Activated CD8-positive, alpha-beta memory T cell treated with anti-CD3 and anti-CD28 coated beads, Interleukin-2, amount 10 ng/mL, durations not matched to agents 7 days and 5 days (primary cell): Measurements from ENCODE around the gene IDUA. TPM values are rescaled to one million over a fixed set of nuclear protein-coding genes. Genes with fewer than 3 reads are reported as not detected.
A peak's percentile ranks its signal among the peaks of the same experiment; 100 is the strongest.
"Not testable (repeated sequence)": the region's sequence is repeated elsewhere in the genome, so short reads cannot be mapped to it uniquely, and the experiment has no call there.

Experiments
- ATAC-seq: fragments of 150-1000 bp; cut with Tn5 transposase; one replicate; pipeline ENCODE4 v1.10.0; 2021; ENCODE audit warnings: moderate library complexity
- CTCF ChIA-PET: fragments of 350-600 bp; sonication (Branson Sonifier 250); formaldehyde crosslinking; loops from one replicate; lab custom pipeline; 2021; ENCODE audit warnings: antibody characterized with exemption; lab: Charles Lee
- DNase-seq: peaks from one replicate; pipeline ENCODE4 v3.0.0-alpha.2; 2020
- H3K27ac Mint-ChIP-seq: one replicate; pipeline ENCODE4 v1.8.0; 2021; ENCODE audit warnings: mild to moderate bottlenecking, mixed read lengths
- H3K27me3 Mint-ChIP-seq: one replicate; pipeline ENCODE4 v1.8.0; 2021; ENCODE audit warnings: mixed read lengths
- H3K36me3 Mint-ChIP-seq: one replicate; pipeline ENCODE4 v1.8.0; 2021; ENCODE audit warnings: mild to moderate bottlenecking, mixed read lengths
- H3K4me1 Mint-ChIP-seq: one replicate; pipeline ENCODE4 v1.8.0; 2021; ENCODE audit warnings: mixed read lengths
- H3K4me3 Mint-ChIP-seq: one replicate; pipeline ENCODE4 v1.8.0; 2021; ENCODE audit warnings: mild to moderate bottlenecking, moderate library complexity, mixed read lengths
- H3K9me3 Mint-ChIP-seq: one replicate; pipeline ENCODE4 v1.8.0; 2022; ENCODE audit warnings: low read depth, mixed read lengths
- total RNA-seq, 2 experiments: library from RNA; stranded (reverse); gene quantifications; one replicate each; pipeline ENCODE4 v1.2.3, GENCODE V29; 2021

IDUA gene
- total RNA-seq, 2 experiments from 2014 or later, result 27.1 to 28.1 TPM

- no peak for DNase-seq
- H3K4me3 Mint-ChIP-seq, result no peak overlapping the region
- no peaks in the 10 kb centered on the region for H3K4me1 Mint-ChIP-seq
- no peak overlapping the region for H3K27ac Mint-ChIP-seq
- CTCF ChIA-PET, result no interaction called here
- no peak for ATAC-seq
- no peaks in the 10 kb centered on the region for H3K36me3 Mint-ChIP-seq
- no peaks in the 10 kb centered on the region for H3K9me3 Mint-ChIP-seq
- H3K27me3 Mint-ChIP-seq, result peaks cover 4% of the 10 kb centered on the region
Measured at GRCh38 chr4:1041147-1041935, 54.5 kb downstream of the IDUA start.

- no peaks in the 10 kb centered on the region for H3K9me3 Mint-ChIP-seq
- peaks cover 2% of the 10 kb centered on the region for H3K36me3 Mint-ChIP-seq
- peaks cover 6% of the 10 kb centered on the region for H3K27me3 Mint-ChIP-seq
- DNase-seq (no peak), ATAC-seq (no peak)
- no peak overlapping the region for H3K27ac Mint-ChIP-seq
- no peak overlapping the region for H3K4me3 Mint-ChIP-seq
- CTCF ChIA-PET, result no interaction called here
- H3K4me1 Mint-ChIP-seq, result no peaks in the 10 kb centered on the region
Measured at GRCh38 chr4:1041936-1042330, 55.1 kb downstream of the IDUA start.

- H3K9me3 Mint-ChIP-seq, result no peaks in the 10 kb centered on the region
- H3K27ac Mint-ChIP-seq, result no peak overlapping the region
- peaks cover 2% of the 10 kb centered on the region for H3K36me3 Mint-ChIP-seq
- DNase-seq (no peak), ATAC-seq (no peak)
- H3K4me3 Mint-ChIP-seq, result no peak overlapping the region
- no peaks in the 10 kb centered on the region for H3K4me1 Mint-ChIP-seq
- H3K27me3 Mint-ChIP-seq, result peaks cover 8% of the 10 kb centered on the region
- CTCF ChIA-PET, result no interaction called here
Measured at GRCh38 chr4:1042352-1043055, 55.7 kb downstream of the IDUA start.

- DNase-seq, result no peak
- CTCF ChIA-PET, result no interaction called here
- Mint-ChIP-seq H3K36me3 (peaks cover 2% of the 10 kb centered on the region), H3K4me1 (no peaks in the 10 kb centered on the region), H3K4me3 (no peak overlapping the region), H3K27ac (no peak overlapping the region), H3K9me3 (no peaks in the 10 kb centered on the region), H3K27me3 (peaks cover 9% of the 10 kb centered on the region)
- ATAC-seq, result no peak
Measured at GRCh38 chr4:1043162-1043561, 56.3 kb downstream of the IDUA start.

GRCh38 chr4:1043651-1044468, 57.0 kb downstream of the IDUA start:
- Mint-ChIP-seq H3K36me3 (peaks cover 2% of the 10 kb centered on the region), H3K4me3 (no peak overlapping the region), H3K4me1 (no peaks in the 10 kb centered on the region), H3K9me3 (no peaks in the 10 kb centered on the region), H3K27me3 (peaks cover 9% of the 10 kb centered on the region), H3K27ac (no peak overlapping the region)
- DNase-seq, result no peak
- CTCF ChIA-PET, result no interaction called here
- no peak for ATAC-seq

- DNase-seq, result no peak
- Mint-ChIP-seq H3K4me3 (no peak overlapping the region), H3K4me1 (no peaks in the 10 kb centered on the region), H3K36me3 (peaks cover 2% of the 10 kb centered on the region), H3K27ac (no peak overlapping the region), H3K9me3 (no peaks in the 10 kb centered on the region), H3K27me3 (peaks cover 9% of the 10 kb centered on the region)
- CTCF ChIA-PET, result no interaction called here
- ATAC-seq, result no peak
Measured at GRCh38 chr4:1044469-1045192, 57.8 kb downstream of the IDUA start.

GRCh38 chr4:1045193-1045594, 58.4 kb downstream of the IDUA start:
- H3K4me3 Mint-ChIP-seq, result no peak overlapping the region
- CTCF ChIA-PET, result no interaction called here
- H3K27ac Mint-ChIP-seq, result no peak overlapping the region
- H3K27me3 Mint-ChIP-seq, result peaks cover 9% of the 10 kb centered on the region
- ATAC-seq (no peak), DNase-seq (no peak)
- no peaks in the 10 kb centered on the region for H3K4me1 Mint-ChIP-seq
- H3K36me3 Mint-ChIP-seq, result peaks cover 2% of the 10 kb centered on the region
- no peaks in the 10 kb centered on the region for H3K9me3 Mint-ChIP-seq

- CTCF ChIA-PET, result no interaction called here
- Mint-ChIP-seq H3K4me1 (no peaks in the 10 kb centered on the region), H3K27me3 (peaks cover 9% of the 10 kb centered on the region), H3K36me3 (peaks cover 2% of the 10 kb centered on the region), H3K27ac (no peak overlapping the region), H3K4me3 (no peak overlapping the region), H3K9me3 (no peaks in the 10 kb centered on the region)
- no peak for DNase-seq
- ATAC-seq, result no peak
Measured at GRCh38 chr4:1045595-1046201, 58.9 kb downstream of the IDUA start.

GRCh38 chr4:1046581-1047011, 59.8 kb downstream of the IDUA start:
- H3K27me3 Mint-ChIP-seq, H3K36me3 Mint-ChIP-seq, H3K9me3 Mint-ChIP-seq, DNase-seq, ATAC-seq, H3K4me3 Mint-ChIP-seq, H3K4me1 Mint-ChIP-seq, CTCF ChIA-PET: not testable (repeated sequence)
- peak overlapping the region; percentile 54 for H3K27ac Mint-ChIP-seq

GRCh38 chr4:1047106-1047975, 60.5 kb downstream of the IDUA start:
- Mint-ChIP-seq H3K27me3 (peaks cover 9% of the 10 kb centered on the region), H3K27ac (no peak overlapping the region), H3K4me1 (no peaks in the 10 kb centered on the region), H3K4me3 (no peak overlapping the region), H3K9me3 (no peaks in the 10 kb centered on the region), H3K36me3 (peaks cover 2% of the 10 kb centered on the region)
- CTCF ChIA-PET, result no interaction called here
- ATAC-seq (peak; percentile 22), DNase-seq (no peak)

GRCh38 chr4:1047976-1048772, 61.3 kb downstream of the IDUA start:
- Mint-ChIP-seq H3K27ac (no peak overlapping the region), H3K27me3 (peaks cover 14% of the 10 kb centered on the region), H3K4me1 (no peaks in the 10 kb centered on the region), H3K36me3 (peaks cover 2% of the 10 kb centered on the region), H3K9me3 (no peaks in the 10 kb centered on the region), H3K4me3 (no peak overlapping the region)
- DNase-seq (no peak), ATAC-seq (no peak)
- CTCF ChIA-PET, result no interaction called here
